ENCODE results near the gene TTC28. TPM values are rescaled to one million over a fixed set of nuclear protein-coding genes. Genes with fewer than 3 reads are reported as not detected.

TTC28 gene
- polyA plus RNA-seq, 1 donor from 2014 or later: 14.8 TPM

- Histone ChIP-seq H3K4me3 (ENCODE audit: low read length) (no peak overlapping the region), H3K27ac (ENCODE audit: low read length) (no peak overlapping the region), H3K36me3 (ENCODE audit: insufficient read depth, low read length) (peaks cover 9% of the 10 kb centered on the region), H3K9me2 (ENCODE audit: insufficient read depth, low read length) (no peaks in the 10 kb centered on the region), H3K27me3 (ENCODE audit: insufficient read depth, low read depth, low read length) (no peaks in the 10 kb centered on the region), H4K20me1 (ENCODE audit: insufficient read depth) (no peaks in the 10 kb centered on the region), H3K9ac (ENCODE audit: low read length) (no peak overlapping the region), H3K79me2 (replicated peaks; ENCODE audit: insufficient read depth, low read length) (no peaks in the 10 kb centered on the region), H2AFZ (ENCODE audit: low read depth, low read length) (no peak overlapping the region), H3K9me3 (ENCODE audit: low read length) (no peaks in the 10 kb centered on the region), H3F3A (ENCODE audit: insufficient read depth, low read length, poor library complexity, severe bottlenecking) (no peaks in the 10 kb centered on the region), H3K4me2 (ENCODE audit: low read length) (no peak overlapping the region)
- TF ChIP-seq EP300 (conservative IDR thresholded peaks at IDR 0.05; ENCODE audit: poor library complexity, severe bottlenecking): no peak
- TF ChIP-seq MXI1 (conservative IDR thresholded peaks at IDR 0.05; ENCODE audit: poor library complexity, severe bottlenecking): no peak
- no peak for TF ChIP-seq EZH2 (IDR thresholded peaks at IDR 0.05; ENCODE audit: borderline replicate concordance, insufficient read depth, low read length, poor library complexity, severe bottlenecking)
- no peak for TF ChIP-seq SMC3 (conservative IDR thresholded peaks at IDR 0.05; ENCODE audit: poor library complexity)
- TF ChIP-seq REST (IDR thresholded peaks at IDR 0.05; ENCODE audit: borderline replicate concordance): no peak
- TF ChIP-seq CTCF (IDR thresholded peaks at IDR 0.05; ENCODE audit: poor library complexity, severe bottlenecking): no peak
- no peak for TF ChIP-seq POLR2AphosphoS5 (IDR thresholded peaks at IDR 0.05)
- TF ChIP-seq RAD21 (conservative IDR thresholded peaks at IDR 0.05): no peak
- no peak for TF ChIP-seq TAF1 (IDR thresholded peaks at IDR 0.05; ENCODE audit: low read depth)
Measured at GRCh38 chr22:27988704-27989103, 690.9 kb downstream of the TTC28 start.

- Histone ChIP-seq H3K9me2 (ENCODE audit: insufficient read depth, low read length) (no peaks in the 10 kb centered on the region), H4K20me1 (ENCODE audit: insufficient read depth) (no peaks in the 10 kb centered on the region), H3K79me2 (replicated peaks; ENCODE audit: insufficient read depth, low read length) (no peaks in the 10 kb centered on the region), H3K4me3 (ENCODE audit: low read length) (no peak overlapping the region), H3K4me2 (ENCODE audit: low read length) (no peak overlapping the region), H3K36me3 (ENCODE audit: insufficient read depth, low read length) (peaks cover 9% of the 10 kb centered on the region), H3K9ac (ENCODE audit: low read length) (no peak overlapping the region), H3F3A (ENCODE audit: insufficient read depth, low read length, poor library complexity, severe bottlenecking) (no peaks in the 10 kb centered on the region), H3K27me3 (ENCODE audit: insufficient read depth, low read depth, low read length) (no peaks in the 10 kb centered on the region), H2AFZ (ENCODE audit: low read depth, low read length) (no peak overlapping the region), H3K9me3 (ENCODE audit: low read length) (no peaks in the 10 kb centered on the region), H3K27ac (ENCODE audit: low read length) (no peak overlapping the region)
- TF ChIP-seq POLR2AphosphoS5 (IDR thresholded peaks at IDR 0.05) (no peak), EZH2 (IDR thresholded peaks at IDR 0.05; ENCODE audit: borderline replicate concordance, insufficient read depth, low read length, poor library complexity, severe bottlenecking) (no peak), MXI1 (conservative IDR thresholded peaks at IDR 0.05; ENCODE audit: poor library complexity, severe bottlenecking) (no peak), SMC3 (conservative IDR thresholded peaks at IDR 0.05; ENCODE audit: poor library complexity) (no peak), REST (IDR thresholded peaks at IDR 0.05; ENCODE audit: borderline replicate concordance) (no peak), CTCF (IDR thresholded peaks at IDR 0.05; ENCODE audit: poor library complexity, severe bottlenecking) (no peak), RAD21 (conservative IDR thresholded peaks at IDR 0.05) (no peak), TAF1 (IDR thresholded peaks at IDR 0.05; ENCODE audit: low read depth) (no peak), EP300 (conservative IDR thresholded peaks at IDR 0.05; ENCODE audit: poor library complexity, severe bottlenecking) (no peak)
Measured at GRCh38 chr22:27987557-27987956, 692.1 kb downstream of the TTC28 start.

All from neural cell (in vitro differentiated cells).